Ramos (cell line): ENCODE measurements around the gene CTCF.

Experiments
- in situ Hi-C: fragments of 300-500 bp; cut with MboI; formaldehyde crosslinking; loops from one replicate; pipeline ENCODE4 v1.14.3; 2022; ENCODE audit warnings: low sequenced_read_pairs; ENCODE audit not compliant: unreplicated experiment

Gene CTCF

DNA sequence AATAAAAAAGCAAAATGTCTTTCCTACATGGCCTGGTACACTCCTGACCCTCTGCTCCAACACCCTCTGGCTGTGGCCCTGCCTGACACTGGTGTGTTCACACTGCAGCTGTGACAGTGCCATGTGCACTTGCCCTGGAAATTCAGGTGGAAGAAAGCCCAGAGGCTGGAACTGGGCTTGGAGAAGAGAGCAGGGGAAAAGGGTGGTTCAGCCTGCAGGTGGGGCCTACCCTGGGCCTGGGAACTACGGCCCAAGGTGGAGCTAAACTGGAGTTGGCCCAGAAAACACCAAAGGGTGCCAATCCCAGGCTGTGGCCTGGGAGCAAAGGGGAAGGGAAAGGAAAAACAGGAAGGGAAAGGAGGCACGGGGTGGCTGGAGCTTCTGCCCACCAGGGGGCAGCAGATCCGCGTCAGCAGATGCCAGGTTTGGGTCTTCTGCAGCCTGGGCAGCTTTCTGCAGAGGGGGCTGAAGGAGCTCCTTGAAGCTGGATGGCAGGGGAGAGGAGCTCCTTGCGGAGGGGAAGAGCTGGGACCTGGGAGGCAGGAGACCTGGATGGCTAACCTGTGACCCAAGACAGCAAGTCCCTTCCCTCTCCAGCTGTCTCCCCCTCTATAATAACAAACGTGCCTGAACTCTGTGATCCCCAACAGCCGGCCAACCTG is 15.4 kb upstream of the CTCF start:
- in situ Hi-C loops, result no loop called here

GRCh38 chr16:67547423-67548264 is 14.7 kb upstream of the CTCF start:
- in situ Hi-C loops, result no loop called here

DNA sequence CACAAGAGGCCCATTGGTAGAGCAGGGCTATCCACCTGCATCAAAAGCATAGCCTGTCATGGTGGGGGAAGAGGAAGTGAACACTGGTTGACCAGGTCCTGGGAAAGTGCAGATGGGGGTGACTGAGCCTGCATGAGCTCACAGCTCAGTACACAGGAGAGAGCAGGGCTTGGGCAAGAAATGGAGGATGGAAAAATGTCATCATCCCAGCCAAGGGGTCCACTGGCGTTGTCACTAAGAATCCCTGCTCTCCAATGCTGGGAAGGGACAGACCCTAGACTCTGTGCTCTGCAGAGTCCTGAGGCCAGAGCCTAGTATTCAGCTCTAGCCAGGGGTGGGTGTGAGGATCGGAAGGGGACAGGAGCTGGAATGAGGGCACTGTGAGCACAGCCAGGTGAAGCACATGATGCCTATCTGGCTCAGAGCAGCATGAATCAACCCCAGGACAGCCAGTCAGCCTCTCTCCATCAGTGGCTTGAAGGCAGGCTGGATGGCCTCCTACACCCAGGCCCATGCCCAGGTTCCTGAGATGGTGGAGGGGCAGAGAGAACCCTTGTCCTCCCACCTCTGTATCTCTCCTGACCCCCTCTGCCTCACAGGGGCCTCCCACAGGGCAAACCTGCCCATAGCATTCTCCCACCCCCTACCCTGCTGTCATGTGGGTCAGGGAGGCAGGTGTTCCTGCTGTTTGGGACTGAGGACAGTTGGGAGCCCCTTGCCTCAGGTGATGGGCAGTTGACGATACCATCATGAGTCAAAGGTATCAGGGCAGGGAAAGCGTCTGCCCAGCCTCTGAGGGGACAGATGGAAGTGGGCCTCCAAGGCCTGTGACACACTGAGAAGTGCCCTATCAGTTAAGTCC is 13.8 kb upstream of the CTCF start:
- in situ Hi-C loops, result no loop called here

- in situ Hi-C loops, result no loop called here
These were observed 13.1 kb upstream of the CTCF start for GRCh38 chr16:67549240-67549639.

DNA sequence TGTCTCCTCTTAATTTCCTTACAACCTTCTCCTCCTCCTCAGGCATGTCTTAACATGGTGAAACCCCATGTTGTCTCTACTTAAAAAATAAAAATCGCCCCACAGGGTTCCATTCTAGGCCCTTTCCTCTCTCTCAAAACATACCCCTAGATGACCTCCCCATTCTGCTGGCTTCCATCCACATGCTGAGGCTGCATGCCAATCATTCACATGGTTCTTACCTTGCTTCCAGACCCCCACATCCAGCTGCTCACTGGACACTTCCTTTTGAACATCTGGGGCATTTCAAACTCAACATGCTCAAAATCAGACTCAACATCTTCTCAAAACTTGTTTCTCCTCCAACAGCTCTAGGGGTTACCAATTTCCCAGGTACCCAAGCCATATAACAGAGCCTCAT is 12.4 kb upstream of the CTCF start:
- in situ Hi-C loops, result no loop called here

DNA sequence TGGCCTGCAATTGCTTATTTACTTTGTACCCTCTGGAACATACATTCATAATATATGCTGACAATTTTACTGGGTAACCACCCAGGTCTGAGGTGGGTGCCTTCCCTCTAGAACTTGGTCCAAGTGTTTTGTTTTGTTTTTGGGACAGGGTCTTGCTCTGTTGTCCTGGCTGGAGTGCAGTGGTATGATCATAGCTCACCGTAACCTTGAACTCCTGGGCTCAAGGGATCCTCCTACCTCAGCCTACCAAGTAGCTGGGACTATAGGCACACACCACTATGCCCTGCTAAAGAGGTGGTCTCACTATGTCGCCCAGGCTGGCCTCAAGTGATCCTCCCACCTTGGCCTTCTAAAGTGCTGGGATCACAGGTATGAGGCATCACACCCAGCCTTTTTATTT is 11.2 kb upstream of the CTCF start:
- in situ Hi-C loops, result no loop called here

GRCh38 chr16:67551972-67552371 is 10.4 kb upstream of the CTCF start:
- in situ Hi-C loops, result no loop called here

GRCh38 chr16:67552476-67552875 is 9.8 kb upstream of the CTCF start:
- in situ Hi-C loops, result no loop called here

GRCh38 chr16:67555795-67556212 is 6.5 kb upstream of the CTCF start:
- in situ Hi-C loops, result no loop called here

DNA sequence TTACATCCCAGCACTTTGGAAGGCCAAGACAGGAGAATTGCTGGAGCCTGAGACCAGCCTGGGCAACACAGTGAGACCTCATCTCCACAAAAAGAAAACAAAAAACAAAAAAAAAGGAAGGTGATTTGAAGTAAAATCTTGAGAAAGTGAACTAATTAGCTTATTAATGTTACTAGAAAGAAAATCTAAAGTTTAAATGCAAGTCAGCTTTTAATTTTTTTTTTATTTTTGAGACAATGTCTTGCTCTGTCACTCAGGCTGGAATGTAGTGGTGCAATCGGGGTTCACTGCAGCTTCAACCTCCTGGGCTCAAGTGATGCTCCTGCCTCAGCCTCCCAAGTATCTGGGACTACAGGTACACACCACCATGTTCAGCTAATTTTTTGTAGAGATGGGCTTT is 3.5 kb upstream of the CTCF start:
- in situ Hi-C loops, result no loop called here

DNA sequence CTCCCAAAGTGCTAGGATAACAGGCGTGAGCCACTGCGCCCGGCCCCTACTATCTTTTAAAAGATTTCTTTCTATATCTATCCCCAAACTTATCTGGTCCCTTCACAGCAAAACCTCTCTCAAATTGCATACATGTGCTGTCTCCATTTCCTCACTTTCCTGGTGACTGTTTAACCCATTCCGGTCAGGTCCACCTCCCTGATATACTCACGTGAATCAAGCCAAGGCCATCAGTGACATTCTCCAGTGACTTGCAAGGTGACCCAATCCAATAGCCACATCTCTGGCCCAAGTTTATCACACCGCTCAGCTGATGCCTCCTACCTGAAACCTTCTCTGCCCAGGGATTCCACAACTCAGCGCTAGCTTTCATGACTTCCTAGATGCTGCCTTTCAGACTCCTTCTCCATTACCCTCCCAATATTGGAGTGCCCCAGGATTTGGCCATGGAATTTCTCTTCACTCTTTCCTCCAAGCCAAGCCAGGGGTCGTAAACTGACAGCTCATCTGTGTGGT is 1.4 kb upstream of the CTCF start:
- in situ Hi-C loops, result no loop called here

DNA sequence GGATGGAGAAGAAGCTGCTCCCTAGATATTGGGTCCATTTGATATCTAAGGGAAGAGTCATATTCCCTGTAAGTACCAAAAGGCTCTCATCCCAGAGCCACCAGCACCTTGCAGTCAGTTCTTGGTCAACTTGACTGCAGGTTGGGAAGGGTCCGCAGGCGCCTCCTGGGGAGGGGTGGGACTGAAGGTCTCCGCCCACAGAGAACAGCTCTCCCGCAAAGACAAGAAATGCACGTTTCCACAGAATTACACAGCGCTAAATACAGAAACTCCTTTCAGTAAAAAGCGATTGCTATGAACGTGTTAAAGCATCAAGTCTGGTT is 864 bp upstream of the CTCF start:
- in situ Hi-C loops, result no loop called here

GRCh38 chr16:67561824-67562525 is 351 bp upstream of the CTCF start:
- in situ Hi-C loops, result no loop called here

DNA sequence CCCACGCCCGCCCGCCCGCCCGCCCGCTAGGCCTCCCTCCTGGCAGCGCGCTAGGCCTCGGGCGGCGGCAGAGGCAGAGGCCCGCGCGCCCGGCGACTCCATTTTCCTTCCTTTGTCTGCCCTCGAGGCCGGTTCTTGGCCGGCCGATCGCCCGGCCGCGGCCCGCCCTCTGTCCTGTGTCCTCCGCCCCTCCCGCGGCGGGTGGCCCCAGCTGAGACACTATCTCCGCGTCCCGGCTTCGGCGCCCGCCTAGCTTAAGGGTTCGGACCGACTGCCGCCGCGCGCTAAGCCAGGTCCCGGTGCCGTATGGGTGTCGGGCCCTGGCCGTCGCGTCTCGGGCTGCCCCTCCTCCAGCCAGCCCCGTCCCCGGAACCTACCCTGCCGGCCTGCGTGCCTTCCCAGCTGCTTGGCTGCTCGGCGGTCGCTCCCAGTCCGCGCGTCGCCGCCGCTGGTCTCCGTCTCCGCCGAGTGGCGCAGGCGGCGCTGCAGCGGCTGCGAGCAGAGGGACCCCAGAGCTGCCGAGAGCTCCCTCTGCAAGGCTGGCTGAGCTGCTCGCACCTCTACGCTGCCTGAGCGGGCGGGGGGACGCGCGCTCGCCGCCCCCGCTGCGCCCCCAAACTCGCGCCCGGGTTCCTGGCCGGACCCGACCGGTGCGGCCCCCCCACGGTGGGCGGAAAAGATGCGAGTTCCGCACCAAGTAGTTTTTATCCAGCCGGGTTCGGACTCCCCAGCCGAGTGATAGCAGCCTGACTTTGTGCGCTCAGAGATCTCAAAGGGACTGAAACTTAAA is 787 bp downstream of the CTCF start:
- in situ Hi-C loops, result no loop called here

DNA sequence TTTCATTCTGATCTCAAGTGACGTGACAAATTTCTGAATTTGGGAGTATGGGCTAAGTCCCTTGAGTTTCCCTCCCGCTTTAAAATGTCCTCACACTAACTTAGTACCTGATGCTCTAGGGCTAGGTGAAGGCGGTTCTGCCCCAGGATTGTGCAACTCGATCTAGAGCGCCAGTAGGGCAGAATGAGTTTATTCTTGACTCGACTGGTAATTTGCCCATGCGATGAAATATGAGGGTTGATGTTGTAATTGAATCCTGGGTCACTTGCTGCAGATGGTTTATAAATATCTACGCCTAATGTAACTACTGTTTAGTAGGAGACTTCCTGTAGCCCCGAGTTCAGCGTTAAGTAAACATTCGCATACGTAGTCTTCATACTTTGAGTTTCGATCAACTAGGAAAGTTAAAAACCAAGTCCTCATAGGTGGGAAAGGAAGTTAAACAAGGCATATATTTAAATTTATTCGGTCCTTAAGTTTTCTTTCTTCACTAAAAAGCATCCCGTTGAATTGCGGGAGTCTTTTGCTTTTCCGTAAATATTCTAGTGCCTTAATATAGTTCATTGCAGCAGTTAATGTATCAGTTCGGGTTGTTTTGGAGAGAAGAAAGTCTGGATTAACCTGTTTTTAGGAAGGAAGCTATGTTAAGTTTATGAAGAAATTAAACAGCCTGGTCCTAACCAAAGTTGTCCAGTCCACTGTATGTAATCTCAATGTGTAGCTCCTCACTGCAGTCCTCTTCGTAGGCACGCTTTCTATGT is 1.6 kb downstream of the CTCF start:
- in situ Hi-C loops, result no loop called here

- in situ Hi-C loops, result no loop called here
These were observed 3.3 kb downstream of the CTCF start for GRCh38 chr16:67565470-67566100.

DNA sequence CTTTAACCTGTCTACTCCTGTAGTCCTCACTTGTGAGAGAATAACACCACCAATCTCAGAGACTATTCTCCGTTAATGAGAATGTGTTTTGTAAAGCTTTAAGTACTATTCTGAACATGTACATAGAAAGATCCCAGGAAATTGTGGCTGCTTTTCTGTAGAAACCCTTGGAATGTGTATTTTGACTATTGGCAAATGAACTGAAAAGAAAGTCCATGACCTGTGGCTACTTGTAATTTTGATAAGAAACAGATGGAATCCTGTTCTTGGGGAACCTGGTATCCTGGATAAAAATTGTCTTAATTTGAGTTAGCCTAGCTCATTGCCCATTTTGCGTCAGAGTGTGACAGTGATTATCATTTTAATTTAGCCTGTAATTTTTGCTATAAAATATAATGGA is 9.1 kb downstream of the CTCF start:
- in situ Hi-C loops, result no loop called here

DNA sequence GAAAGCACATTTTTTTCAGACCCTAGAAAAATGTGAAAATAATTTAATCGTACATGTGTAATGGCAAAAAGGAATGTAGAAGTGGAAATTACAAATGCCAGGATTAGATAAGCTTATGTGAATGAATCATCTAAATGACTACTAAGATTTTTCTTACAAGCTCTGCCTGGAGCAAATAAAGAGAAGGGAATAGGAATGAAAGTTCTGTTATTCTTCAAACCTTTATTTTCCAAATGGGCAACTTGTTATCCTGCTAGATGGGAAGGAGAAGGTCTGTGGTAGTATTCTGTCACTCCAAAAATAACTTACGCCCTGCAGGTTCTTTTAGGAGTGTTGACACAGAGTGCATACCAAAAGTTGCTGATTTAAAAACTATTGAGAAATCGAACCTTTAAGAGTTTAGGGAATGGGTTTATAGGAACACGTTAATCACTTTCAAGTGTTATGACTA is 9.7 kb downstream of the CTCF start:
- in situ Hi-C loops, result no loop called here
